Activated CD4-positive, alpha-beta T cell treated with anti-CD3 and anti-CD28 coated beads, Interleukin-2, amount 10 ng/mL, durations not matched to agents 24 days and 14 days (primary cell): ENCODE results near the gene FBXO44. TPM values are rescaled to one million over a fixed set of nuclear protein-coding genes. Genes with fewer than 3 reads are reported as not detected.
A peak's percentile ranks its signal among the peaks of the same experiment; 100 is the strongest.
"Not testable (repeated sequence)": the region's sequence is repeated elsewhere in the genome, so short reads cannot be mapped to it uniquely, and the experiment has no call there.

ENCODE experiments used
- DNase-seq: peaks from one replicate; pipeline ENCODE4 v3.0.0; 2022
- H3K27ac Mint-ChIP-seq: one replicate; pipeline ENCODE4 v1.8.0; 2022; ENCODE audit warnings: mild to moderate bottlenecking, mixed read lengths
- H3K27me3 Mint-ChIP-seq: one replicate; pipeline ENCODE4 v1.8.0; 2022; ENCODE audit warnings: mixed read lengths
- H3K36me3 Mint-ChIP-seq: one replicate; pipeline ENCODE4 v1.8.0; 2022; ENCODE audit warnings: low read depth, mild to moderate bottlenecking, mixed read lengths
- H3K4me1 Mint-ChIP-seq: one replicate; pipeline ENCODE4 v1.8.0; 2021; ENCODE audit warnings: mixed read lengths
- H3K4me3 Mint-ChIP-seq: one replicate; pipeline ENCODE4 v1.8.0; 2022; ENCODE audit warnings: mild to moderate bottlenecking, moderate library complexity, mixed read lengths
- H3K9me3 Mint-ChIP-seq: one replicate; pipeline ENCODE4 v1.8.0; 2021; ENCODE audit warnings: mixed read lengths
- intact Hi-C: fragments of 100-400 bp; cut with micrococcal nuclease; formaldehyde crosslinking; loops from one replicate; pipeline ENCODE4 v1.15.1; 2023
- total RNA-seq: library from RNA; stranded (reverse); gene quantifications from 2 replicates; pipeline ENCODE4 v1.2.3, GENCODE V29; 2022

Gene FBXO44, protein sequence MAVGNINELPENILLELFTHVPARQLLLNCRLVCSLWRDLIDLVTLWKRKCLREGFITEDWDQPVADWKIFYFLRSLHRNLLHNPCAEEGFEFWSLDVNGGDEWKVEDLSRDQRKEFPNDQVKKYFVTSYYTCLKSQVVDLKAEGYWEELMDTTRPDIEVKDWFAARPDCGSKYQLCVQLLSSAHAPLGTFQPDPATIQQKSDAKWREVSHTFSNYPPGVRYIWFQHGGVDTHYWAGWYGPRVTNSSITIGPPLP
- 20.6 and 25.4 TPM in 2 replicates for total RNA-seq

GRCh38 chr1:11654137-11654938 is at the start of gene FBXO44, which contains the start of gene FBXO2:
Gene FBXO44 (plus strand): TSS chr1:11654877. CDS start chr1:11655836, 959 bp downstream.
Gene FBXO2 (minus strand): TSS chr1:11654429. CDS start chr1:11654340, 89 bp downstream.
- Mint-ChIP-seq H3K27ac (no peak within 1 kb of the TSS), H3K36me3 (peaks cover 4% of the 10 kb centered on the region), H3K4me1 (peaks cover 15% of the 10 kb centered on the region), H3K27me3 (peaks cover 16% of the 10 kb centered on the region), H3K4me3 (peak within 1 kb of the TSS; percentile 77), H3K9me3 (no peaks in the 10 kb centered on the region)
- peak; percentile 89 for DNase-seq
- intact Hi-C loops: loop anchor here (2.0 kb wide), 1 partner anchor 26 kb away; the partner anchor contains the start of gene MAD2L2

- Mint-ChIP-seq H3K4me3 (no peak overlapping the region), H3K27me3 (peaks cover 2% of the 10 kb centered on the region), H3K4me1 (no peaks in the 10 kb centered on the region), H3K36me3 (no peaks in the 10 kb centered on the region), H3K27ac (no peak overlapping the region), H3K9me3 (no peaks in the 10 kb centered on the region)
- intact Hi-C loops: no loop called here
- no peak for DNase-seq
Measured at GRCh38 chr1:11606775-11607174, 47.9 kb upstream of the FBXO44 start.

DNA sequence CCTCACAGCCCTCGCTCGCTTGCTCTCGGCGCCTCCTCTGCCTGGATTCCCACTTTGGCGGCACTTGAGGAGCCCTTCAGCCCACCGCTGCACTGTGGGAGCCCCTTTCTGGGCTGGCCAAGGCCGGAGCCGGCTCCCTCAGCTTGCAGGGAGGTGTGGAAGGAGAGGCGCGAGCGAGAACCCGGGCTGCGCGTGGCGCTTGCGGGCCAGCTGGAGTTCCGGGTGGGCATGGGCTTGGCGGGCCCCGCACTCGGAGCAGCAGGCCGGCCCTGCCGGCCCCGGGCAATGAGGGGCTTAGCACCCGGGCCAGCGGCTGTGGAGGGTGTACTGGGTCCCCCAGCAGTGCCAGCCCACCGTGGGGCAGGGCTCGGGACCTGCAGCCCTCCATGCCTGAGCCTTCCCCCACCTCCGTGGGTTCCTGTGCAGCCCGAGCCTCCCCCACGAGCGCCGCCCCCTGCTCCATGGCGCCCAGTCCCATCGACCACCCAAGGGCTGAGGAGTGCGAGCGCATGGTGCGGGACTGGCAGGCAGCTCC is 46.0 kb upstream of the FBXO44 start:
- H3K36me3 Mint-ChIP-seq, H3K4me3 Mint-ChIP-seq, H3K4me1 Mint-ChIP-seq, intact Hi-C loops, H3K27ac Mint-ChIP-seq, H3K9me3 Mint-ChIP-seq, H3K27me3 Mint-ChIP-seq, DNase-seq: not testable (repeated sequence)

- H3K4me1 Mint-ChIP-seq, DNase-seq, H3K27ac Mint-ChIP-seq, H3K36me3 Mint-ChIP-seq, H3K4me3 Mint-ChIP-seq, intact Hi-C loops, H3K27me3 Mint-ChIP-seq, H3K9me3 Mint-ChIP-seq: not testable (repeated sequence)
Measured at GRCh38 chr1:11609378-11609777, 45.3 kb upstream of the FBXO44 start.

GRCh38 chr1:11610629-11611180 is 44.0 kb upstream of the FBXO44 start:
- Mint-ChIP-seq H3K9me3 (no peaks in the 10 kb centered on the region), H3K27me3 (peaks cover 2% of the 10 kb centered on the region), H3K36me3 (no peaks in the 10 kb centered on the region), H3K4me1 (no peaks in the 10 kb centered on the region), H3K27ac (no peak overlapping the region), H3K4me3 (no peak overlapping the region)
- intact Hi-C loops: no loop called here
- DNase-seq: no peak

DNA sequence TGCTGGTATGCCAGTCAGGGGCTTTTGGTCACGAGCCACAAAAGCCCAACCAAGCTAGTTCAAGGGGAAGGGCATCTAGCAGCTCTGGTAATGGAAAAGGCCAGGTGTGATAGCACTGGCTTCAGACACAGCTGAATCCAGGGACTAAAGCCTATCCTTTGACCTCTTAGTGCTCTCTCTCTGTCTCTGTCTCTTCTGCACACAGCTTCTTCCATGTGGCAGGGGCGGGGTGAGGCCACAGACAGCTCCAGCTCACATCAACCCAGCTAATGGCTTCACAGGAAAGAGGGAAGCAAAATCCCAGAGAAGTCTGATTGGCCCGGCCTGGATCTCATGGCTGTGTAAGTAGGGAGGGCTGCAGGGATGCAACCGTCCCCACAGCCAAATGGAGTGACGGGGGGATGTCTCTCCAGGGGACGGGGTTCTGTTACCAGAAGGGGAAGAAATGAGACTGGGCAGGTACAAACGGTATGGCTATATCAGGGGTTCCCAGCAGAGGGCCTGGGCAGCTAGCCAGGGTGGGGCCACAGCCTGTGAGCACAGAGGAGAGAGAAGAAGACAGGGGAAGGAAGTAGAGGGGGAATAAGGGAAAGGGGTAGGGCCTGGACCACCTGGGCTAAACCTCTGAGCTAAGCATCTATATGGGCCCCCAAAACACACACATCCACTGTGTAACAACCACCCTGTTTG is 42.9 kb upstream of the FBXO44 start:
- H3K27ac Mint-ChIP-seq: peak overlapping the region; percentile 22
- intact Hi-C loops: no loop called here
- H3K27me3 Mint-ChIP-seq: no peaks in the 10 kb centered on the region
- DNase-seq: no peak
- H3K36me3 Mint-ChIP-seq: no peaks in the 10 kb centered on the region
- H3K9me3 Mint-ChIP-seq: no peaks in the 10 kb centered on the region
- no peak overlapping the region for H3K4me3 Mint-ChIP-seq
- H3K4me1 Mint-ChIP-seq: no peaks in the 10 kb centered on the region

- no peaks in the 10 kb centered on the region for H3K36me3 Mint-ChIP-seq
- no peaks in the 10 kb centered on the region for H3K4me1 Mint-ChIP-seq
- intact Hi-C loops: no loop called here
- no peaks in the 10 kb centered on the region for H3K9me3 Mint-ChIP-seq
- H3K27ac Mint-ChIP-seq: no peak overlapping the region
- no peak for DNase-seq
- H3K27me3 Mint-ChIP-seq: no peaks in the 10 kb centered on the region
- H3K4me3 Mint-ChIP-seq: no peak overlapping the region
Measured at GRCh38 chr1:11613347-11613746, 41.3 kb upstream of the FBXO44 start.

GRCh38 chr1:11615090-11615489 is 39.6 kb upstream of the FBXO44 start:
- Mint-ChIP-seq H3K4me3 (no peak overlapping the region), H3K4me1 (no peaks in the 10 kb centered on the region)
- intact Hi-C loops: no loop called here

GRCh38 chr1:11616766-11617165 is 37.9 kb upstream of the FBXO44 start:
- no peaks in the 10 kb centered on the region for H3K4me1 Mint-ChIP-seq
- peaks cover 1% of the 10 kb centered on the region for H3K27me3 Mint-ChIP-seq
- H3K36me3 Mint-ChIP-seq: no peaks in the 10 kb centered on the region
- DNase-seq: no peak
- H3K27ac Mint-ChIP-seq: no peak overlapping the region
- no peaks in the 10 kb centered on the region for H3K9me3 Mint-ChIP-seq
- no peak overlapping the region for H3K4me3 Mint-ChIP-seq
- intact Hi-C loops: no loop called here

More at GRCh38 chr1:11615090-11615489, 39.6 kb upstream of the FBXO44 start:
- H3K27me3 Mint-ChIP-seq: no peaks in the 10 kb centered on the region
- H3K36me3 Mint-ChIP-seq: no peaks in the 10 kb centered on the region
- DNase-seq: no peak
- H3K27ac Mint-ChIP-seq: no peak overlapping the region
- H3K9me3 Mint-ChIP-seq: no peaks in the 10 kb centered on the region

GRCh38 chr1:11617314-11617713 is 37.4 kb upstream of the FBXO44 start:
- H3K4me1 Mint-ChIP-seq: no peaks in the 10 kb centered on the region
- H3K27ac Mint-ChIP-seq: no peak overlapping the region

GRCh38 chr1:11617741-11618140 is 36.9 kb upstream of the FBXO44 start:
- Mint-ChIP-seq H3K9me3 (no peaks in the 10 kb centered on the region), H3K27ac (no peak overlapping the region), H3K36me3 (no peaks in the 10 kb centered on the region), H3K4me3 (no peak overlapping the region), H3K4me1 (no peaks in the 10 kb centered on the region), H3K27me3 (peaks cover 1% of the 10 kb centered on the region)
- intact Hi-C loops: no loop called here
- no peak for DNase-seq

More at GRCh38 chr1:11617314-11617713, 37.4 kb upstream of the FBXO44 start:
- no peaks in the 10 kb centered on the region for H3K9me3 Mint-ChIP-seq
- intact Hi-C loops: no loop called here
- H3K36me3 Mint-ChIP-seq: no peaks in the 10 kb centered on the region
- no peak overlapping the region for H3K4me3 Mint-ChIP-seq
- DNase-seq: no peak
- peaks cover 1% of the 10 kb centered on the region for H3K27me3 Mint-ChIP-seq

- no peaks in the 10 kb centered on the region for H3K36me3 Mint-ChIP-seq
- no peaks in the 10 kb centered on the region for H3K9me3 Mint-ChIP-seq
- H3K4me1 Mint-ChIP-seq: no peaks in the 10 kb centered on the region
- H3K27me3 Mint-ChIP-seq: peaks cover 5% of the 10 kb centered on the region
- intact Hi-C loops: no loop called here
- no peak overlapping the region for H3K4me3 Mint-ChIP-seq
- H3K27ac Mint-ChIP-seq: no peak overlapping the region
- no peak for DNase-seq
Measured at GRCh38 chr1:11620405-11620804, 34.3 kb upstream of the FBXO44 start.

- Mint-ChIP-seq H3K36me3 (no peaks in the 10 kb centered on the region), H3K9me3 (no peaks in the 10 kb centered on the region), H3K27me3 (peaks cover 5% of the 10 kb centered on the region), H3K4me1 (no peaks in the 10 kb centered on the region), H3K4me3 (no peak overlapping the region), H3K27ac (no peak overlapping the region)
- no peak for DNase-seq
- intact Hi-C loops: no loop called here
Measured at GRCh38 chr1:11620924-11621323, 33.8 kb upstream of the FBXO44 start.
